Testis (tissue), 3 donors: ENCODE results near the gene RHPN2. TPM values are rescaled to one million over a fixed set of nuclear protein-coding genes. Genes with fewer than 3 reads are reported as not detected.
"Not testable (repeated sequence)": the region's sequence is repeated elsewhere in the genome, so short reads cannot be mapped to it uniquely, and the experiment has no call there.

Source experiments
- DNase-seq: peaks from one replicate; pipeline ENCODE4 v3.0.0-alpha.2; 2019
- H3K27ac ChIP-seq, 2 donors: fragments of 200-600 bp; sonication (generic); one replicate each; pipeline ENCODE4 v1.5.1; 2019
- H3K27me3 ChIP-seq: fragments of 200-600 bp; sonication (generic); one replicate; pipeline ENCODE4 v1.5.1; 2019
- H3K36me3 ChIP-seq: fragments of 200-600 bp; sonication (generic); one replicate; pipeline ENCODE4 v1.5.1; 2017; ENCODE audit warnings: low read depth; ENCODE audit errors: missing control alignments
- H3K4me1 ChIP-seq: fragments of 200-600 bp; sonication (generic); one replicate; pipeline ENCODE4 v1.5.1; 2019
- H3K4me3 ChIP-seq, 2 donors: fragments of 200-600 bp; sonication (generic); one replicate each; pipeline ENCODE4 v1.5.1; 2017 to 2019
- H3K9me3 ChIP-seq: fragments of 200-600 bp; sonication (generic); one replicate; pipeline ENCODE4 v1.5.1; 2017
- POLR2A ChIP-seq: fragments of 450-650 bp; IDR thresholded peaks from one replicate; pipeline ENCODE4 v1.6.1; 2017; ENCODE audit warnings: antibody characterized with exemption, mild to moderate bottlenecking, moderate library complexity
- WGBS, 2 donors: methylation state at CpG; one replicate each; pipeline ENCODE4 v1.1.5; 2018; 5-methylcytosine and 5-hydroxymethylcytosine counted together
- intact Hi-C: fragments of 100-400 bp; cut with DNase I; formaldehyde crosslinking; loops from one replicate; pipeline ENCODE4 v1.15.1; 2023; ENCODE audit warnings: low total_unique reads
- polyA plus RNA-seq: library from polyadenylated mRNA; stranded (reverse); fragments of 350-450 nt; fragmentation: Illumina TruSeq; extraction: RNeasy Lipid Tissue Mini Kit (QIAGEN cat#74804); gene quantifications from one replicate; pipeline ENCODE4 v1.2.3, GENCODE V29; 2014; ENCODE audit warnings: low read depth, low replicate concordance; ENCODE audit not compliant: insufficient read depth
- total RNA-seq, 2 donors: library from RNA; depleted of rRNA; stranded (reverse); fragments of >200 nt; gene quantifications; one replicate each; pipeline ENCODE4 v1.2.3, GENCODE V29; 2016
- TF ChIP-seq, protein P1 (sequence below), 3 experiments: fragments of 450-650 bp in 2 of 3; fragments of 200-600 bp in 1 of 3; sonication (generic) in 1 of 3; IDR thresholded peaks; one replicate each; pipeline ENCODE4 v1.5.1; 2016 to 2019; ENCODE audit warnings: antibody characterized with exemption in 3 of 3, mild to moderate bottlenecking in 2 of 3, moderate library complexity in 1 of 3

The RHPN2 gene
- total and polyA plus RNA-seq, 3 donors from 2014 or later, result 3.5 to 8.1 (median 4.0) TPM

DNA sequence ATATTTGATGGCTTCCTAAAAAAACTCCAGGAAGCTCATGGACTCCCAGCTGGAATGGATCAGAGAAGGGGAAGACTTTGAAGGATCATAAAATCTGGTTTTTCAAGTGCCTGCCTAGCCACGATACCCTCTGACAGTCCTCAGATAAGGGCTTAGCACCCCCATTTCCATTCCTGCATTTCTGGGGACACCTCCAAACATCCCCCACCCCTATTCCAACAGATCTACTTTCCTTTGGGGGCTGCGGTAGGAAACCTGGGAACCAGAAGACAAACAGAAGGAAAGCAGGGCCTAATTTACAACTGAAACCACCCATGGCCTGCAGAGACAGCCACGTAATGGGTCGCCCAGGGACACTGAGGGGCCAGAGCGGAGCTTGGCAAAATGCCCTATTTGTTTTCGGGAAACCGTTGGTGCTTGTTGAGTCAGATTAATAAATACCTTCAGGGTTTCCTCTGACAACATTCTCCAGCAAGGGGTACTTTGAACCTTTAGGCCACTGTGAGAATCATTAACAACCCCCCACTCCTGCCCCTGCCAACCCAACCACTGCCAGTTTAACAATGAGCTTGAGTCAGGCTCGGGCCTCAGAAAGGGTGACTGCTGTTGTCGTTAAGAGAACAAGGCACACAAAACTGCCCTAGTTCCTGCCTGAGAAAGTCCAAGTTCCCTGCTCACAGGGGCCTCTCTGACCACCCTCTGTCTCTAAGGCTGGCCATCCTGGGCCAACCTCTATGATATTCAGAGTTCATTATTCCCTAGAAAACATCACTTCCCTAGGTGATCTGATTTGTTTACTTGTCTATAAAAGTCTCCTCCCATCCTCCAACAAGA, 23.5 kb downstream of the RHPN2 start:
- DNase-seq, result no peak
- no peaks in the 10 kb centered on the region for H3K36me3 ChIP-seq
- TF ChIP-seq, protein P1, sequence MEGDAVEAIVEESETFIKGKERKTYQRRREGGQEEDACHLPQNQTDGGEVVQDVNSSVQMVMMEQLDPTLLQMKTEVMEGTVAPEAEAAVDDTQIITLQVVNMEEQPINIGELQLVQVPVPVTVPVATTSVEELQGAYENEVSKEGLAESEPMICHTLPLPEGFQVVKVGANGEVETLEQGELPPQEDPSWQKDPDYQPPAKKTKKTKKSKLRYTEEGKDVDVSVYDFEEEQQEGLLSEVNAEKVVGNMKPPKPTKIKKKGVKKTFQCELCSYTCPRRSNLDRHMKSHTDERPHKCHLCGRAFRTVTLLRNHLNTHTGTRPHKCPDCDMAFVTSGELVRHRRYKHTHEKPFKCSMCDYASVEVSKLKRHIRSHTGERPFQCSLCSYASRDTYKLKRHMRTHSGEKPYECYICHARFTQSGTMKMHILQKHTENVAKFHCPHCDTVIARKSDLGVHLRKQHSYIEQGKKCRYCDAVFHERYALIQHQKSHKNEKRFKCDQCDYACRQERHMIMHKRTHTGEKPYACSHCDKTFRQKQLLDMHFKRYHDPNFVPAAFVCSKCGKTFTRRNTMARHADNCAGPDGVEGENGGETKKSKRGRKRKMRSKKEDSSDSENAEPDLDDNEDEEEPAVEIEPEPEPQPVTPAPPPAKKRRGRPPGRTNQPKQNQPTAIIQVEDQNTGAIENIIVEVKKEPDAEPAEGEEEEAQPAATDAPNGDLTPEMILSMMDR (IDR thresholded peaks at IDR 0.05), result no peak
- TF ChIP-seq POLR2A, result no peak
- H3K27ac ChIP-seq, result no peak overlapping the region
- no peaks in the 10 kb centered on the region for H3K27me3 ChIP-seq
- intact Hi-C loops, result no loop called here
- no peaks in the 10 kb centered on the region for H3K9me3 ChIP-seq
- no peaks in the 10 kb centered on the region for H3K4me1 ChIP-seq
- H3K4me3 ChIP-seq, result no peak overlapping the region
- 74 to 81% methylated on average over 9 of the region's 9 CpGs for WGBS, 2 donors

DNA sequence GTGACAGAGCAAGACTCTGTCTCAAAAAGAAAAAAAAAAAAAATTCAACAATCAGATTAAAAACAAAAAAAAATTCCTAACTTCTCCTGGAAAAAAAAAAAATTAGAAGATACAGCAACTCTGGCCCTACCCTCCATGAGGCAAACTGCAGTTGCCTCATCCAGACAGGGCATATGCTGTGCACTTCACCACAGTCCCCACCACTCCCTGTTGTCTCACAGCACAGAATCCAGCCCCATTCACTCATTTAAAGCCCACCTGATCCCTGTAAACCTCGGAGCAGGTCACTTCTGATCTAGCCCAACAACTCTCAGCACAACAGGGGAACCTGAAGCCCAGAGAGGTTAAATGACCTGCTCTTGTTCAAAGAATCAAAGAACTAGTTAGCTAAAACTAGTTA, 24.9 kb downstream of the RHPN2 start:
- WGBS, 2 donors, result 88 to 93% methylated on average over 1 of the region's 1 CpG
- intact Hi-C loops, result no loop called here

DNA sequence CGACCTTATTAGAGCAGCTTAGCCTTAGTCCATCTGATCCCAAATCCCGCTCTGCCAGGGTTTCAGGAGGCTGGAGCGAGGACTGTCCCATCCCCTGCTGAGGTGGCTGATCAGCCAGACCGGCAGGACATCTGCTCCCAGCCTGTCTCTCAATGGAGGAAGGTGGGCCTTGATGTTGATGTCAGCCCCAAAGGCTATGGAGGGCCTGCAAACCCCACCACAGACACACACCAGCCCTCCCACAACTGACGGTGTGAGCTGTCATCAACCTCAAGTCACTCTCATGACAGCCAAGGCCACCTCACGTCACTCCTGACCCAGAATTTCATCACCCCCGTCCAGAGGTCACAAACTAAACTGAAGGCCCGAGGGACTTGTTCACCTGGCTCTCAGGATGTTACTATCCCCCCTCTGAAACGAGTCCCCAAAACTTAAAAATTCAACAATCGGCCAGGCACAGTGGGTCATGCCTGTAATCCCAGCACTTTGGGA, 25.5 kb downstream of the RHPN2 start:
- WGBS, 2 donors, result 88 to 89% methylated on average over 9 to 10 of the region's 10 CpGs
- no peaks in the 10 kb centered on the region for H3K4me1 ChIP-seq
- no peaks in the 10 kb centered on the region for H3K27me3 ChIP-seq
- H3K36me3 ChIP-seq, result no peaks in the 10 kb centered on the region
- H3K27ac ChIP-seq, result no peak overlapping the region
- H3K4me3 ChIP-seq, result no peak overlapping the region
- no peak for DNase-seq
- no peaks in the 10 kb centered on the region for H3K9me3 ChIP-seq
- TF ChIP-seq POLR2A, result no peak
- TF ChIP-seq, protein P1 (IDR thresholded peaks at IDR 0.05), result no peak
- intact Hi-C loops, result no loop called here

More for the DNA sequence above, 24.9 kb downstream of the RHPN2 start:
- no peak overlapping the region for H3K27ac ChIP-seq
- no peak overlapping the region for H3K4me3 ChIP-seq
- H3K27me3 ChIP-seq, result no peaks in the 10 kb centered on the region
- no peak for DNase-seq
- no peaks in the 10 kb centered on the region for H3K4me1 ChIP-seq
- H3K9me3 ChIP-seq, result no peaks in the 10 kb centered on the region
- H3K36me3 ChIP-seq, result no peaks in the 10 kb centered on the region
- no peak for TF ChIP-seq POLR2A
- TF ChIP-seq, protein P1 (IDR thresholded peaks at IDR 0.05), result no peak

DNA sequence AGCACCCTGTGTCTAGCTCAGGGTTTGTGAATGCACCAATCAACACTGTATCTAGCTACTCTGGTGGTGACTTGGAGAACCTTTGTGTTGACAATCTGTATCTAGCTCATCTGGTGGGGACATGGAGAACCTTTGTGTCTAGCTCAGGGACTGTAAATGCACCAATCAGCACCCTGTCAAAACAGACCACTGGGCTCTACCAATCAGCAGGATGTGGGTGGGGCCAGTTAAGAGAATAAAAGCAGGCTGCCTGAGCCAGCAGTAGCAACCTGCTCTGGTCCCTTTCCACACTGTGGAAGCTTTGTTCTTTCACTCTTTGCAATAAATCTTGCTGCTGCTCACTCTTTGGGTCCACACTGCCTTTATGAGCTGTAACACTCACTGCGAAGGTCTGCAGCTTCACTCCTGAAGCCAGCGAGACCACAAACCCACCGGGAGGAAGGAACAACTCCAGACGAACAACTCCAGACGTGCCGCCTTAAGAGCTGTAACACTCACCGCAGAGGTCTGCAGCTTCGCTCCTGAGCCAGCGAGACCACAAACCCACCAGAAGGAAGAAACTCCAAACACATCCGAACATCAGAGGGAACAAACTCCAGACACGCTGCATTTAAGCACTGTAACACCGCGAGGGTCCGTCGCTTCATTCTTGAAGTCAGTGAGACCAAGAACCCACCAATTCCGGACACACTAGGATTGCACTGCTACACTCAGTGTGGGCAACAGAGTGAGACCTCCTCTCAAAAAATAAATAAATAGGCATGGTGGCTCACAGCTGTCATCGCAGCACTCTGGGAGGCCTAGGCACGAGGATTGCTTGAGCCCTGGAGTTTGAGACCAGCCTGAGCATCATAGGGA, 27.3 kb downstream of the RHPN2 start:
- 83 to 86% methylated on average over 17 to 18 of the region's 18 CpGs for WGBS, 2 donors
- H3K27ac ChIP-seq, H3K27me3 ChIP-seq, H3K36me3 ChIP-seq, intact Hi-C loops, H3K4me1 ChIP-seq, H3K9me3 ChIP-seq: not testable (repeated sequence)
- peak; percentile 21 for DNase-seq
- peak overlapping the region in 1 of 2 donors; percentile 17 for H3K4me3 ChIP-seq

DNA sequence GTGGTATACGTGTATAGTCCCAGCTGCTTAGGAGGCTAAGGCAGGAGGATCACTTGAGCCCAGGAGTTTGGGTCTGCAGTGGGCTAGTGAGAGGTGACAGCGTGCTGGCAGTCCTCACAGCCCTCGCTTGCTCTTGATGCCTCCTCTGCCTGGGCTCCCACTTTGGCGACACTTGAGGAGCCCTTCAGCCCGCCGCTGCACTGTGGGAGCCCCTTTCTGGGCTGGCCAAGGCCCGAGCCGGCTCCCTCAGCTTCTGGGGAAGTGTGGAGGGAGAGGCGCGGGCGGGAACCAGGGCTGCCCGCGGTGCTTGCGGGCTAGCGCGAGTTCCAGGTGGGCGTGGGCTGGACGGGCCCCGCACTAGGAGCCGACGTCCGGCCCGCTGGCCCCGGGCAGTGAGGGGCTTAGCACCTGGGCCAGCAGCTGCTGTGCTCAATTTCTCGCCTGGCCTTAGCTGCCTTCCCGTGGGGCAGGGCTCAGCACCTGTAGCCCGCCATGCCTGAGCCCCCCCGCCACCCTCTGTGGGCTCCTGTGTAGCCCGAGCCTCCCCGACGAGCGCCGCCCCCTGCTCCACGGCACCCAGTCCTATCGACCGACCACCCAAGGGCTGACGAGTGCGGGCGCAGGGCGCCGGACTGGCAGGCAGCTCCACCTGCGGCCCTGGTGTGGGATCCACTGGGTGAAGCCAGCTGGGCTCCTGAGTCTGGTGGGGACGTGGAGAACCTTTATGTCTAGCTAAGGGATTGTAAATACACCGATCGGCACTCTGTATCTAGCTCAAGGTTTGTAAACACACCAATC, 28.1 kb downstream of the RHPN2 start:
- H3K9me3 ChIP-seq, H3K27me3 ChIP-seq, H3K27ac ChIP-seq, H3K36me3 ChIP-seq, DNase-seq, H3K4me1 ChIP-seq, intact Hi-C loops: not testable (repeated sequence)
- WGBS, 2 donors, result 79 to 85% methylated on average over 20 to 41 of the region's 45 CpGs
- H3K4me3 ChIP-seq, result peak overlapping the region in 1 of 2 donors; percentile 17
